GF-D8 (cell line): ENCODE measurements around the gene ABHD14A.

Experiments used
- DNase-seq: peaks from one replicate; lab custom pipeline; 2025; lab: John Stamatoyannopoulos, UW

ABHD14A gene

DNA sequence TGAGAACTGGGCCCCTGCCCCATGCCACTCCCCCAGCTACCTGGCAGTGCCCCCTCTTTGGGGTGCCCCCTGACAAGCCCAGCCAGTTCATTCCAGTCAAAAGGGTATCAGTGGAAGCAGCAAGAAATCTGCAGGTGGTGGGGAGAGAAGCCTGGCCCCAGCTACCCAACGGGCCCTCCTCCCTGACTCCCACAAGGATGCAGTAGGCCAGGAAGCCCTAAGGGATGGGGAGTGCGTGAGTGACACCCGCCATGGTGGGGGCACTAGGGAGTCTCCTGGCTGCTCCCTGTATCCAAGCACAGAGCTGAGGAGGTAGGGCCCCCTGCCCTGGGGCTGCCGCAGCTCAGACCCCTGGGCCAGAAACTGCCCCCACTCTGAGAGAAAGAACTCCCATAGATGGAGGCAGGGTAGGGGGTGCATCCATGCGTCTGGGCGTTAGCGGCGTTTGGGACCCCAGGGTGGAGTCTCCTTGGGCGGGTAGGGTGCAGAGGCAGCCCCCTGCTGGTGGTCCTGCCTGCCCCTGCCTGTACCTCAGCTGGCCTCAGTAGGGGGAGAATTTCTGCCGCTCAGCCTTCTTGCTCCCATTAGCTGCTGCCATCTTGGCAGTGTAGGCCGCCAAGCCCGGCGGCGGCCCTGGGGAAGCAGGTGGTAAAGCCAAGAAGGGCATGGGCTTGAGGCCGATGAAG is 17.2 kb upstream of the ABHD14A start:
- DNase-seq = no peak

DNA sequence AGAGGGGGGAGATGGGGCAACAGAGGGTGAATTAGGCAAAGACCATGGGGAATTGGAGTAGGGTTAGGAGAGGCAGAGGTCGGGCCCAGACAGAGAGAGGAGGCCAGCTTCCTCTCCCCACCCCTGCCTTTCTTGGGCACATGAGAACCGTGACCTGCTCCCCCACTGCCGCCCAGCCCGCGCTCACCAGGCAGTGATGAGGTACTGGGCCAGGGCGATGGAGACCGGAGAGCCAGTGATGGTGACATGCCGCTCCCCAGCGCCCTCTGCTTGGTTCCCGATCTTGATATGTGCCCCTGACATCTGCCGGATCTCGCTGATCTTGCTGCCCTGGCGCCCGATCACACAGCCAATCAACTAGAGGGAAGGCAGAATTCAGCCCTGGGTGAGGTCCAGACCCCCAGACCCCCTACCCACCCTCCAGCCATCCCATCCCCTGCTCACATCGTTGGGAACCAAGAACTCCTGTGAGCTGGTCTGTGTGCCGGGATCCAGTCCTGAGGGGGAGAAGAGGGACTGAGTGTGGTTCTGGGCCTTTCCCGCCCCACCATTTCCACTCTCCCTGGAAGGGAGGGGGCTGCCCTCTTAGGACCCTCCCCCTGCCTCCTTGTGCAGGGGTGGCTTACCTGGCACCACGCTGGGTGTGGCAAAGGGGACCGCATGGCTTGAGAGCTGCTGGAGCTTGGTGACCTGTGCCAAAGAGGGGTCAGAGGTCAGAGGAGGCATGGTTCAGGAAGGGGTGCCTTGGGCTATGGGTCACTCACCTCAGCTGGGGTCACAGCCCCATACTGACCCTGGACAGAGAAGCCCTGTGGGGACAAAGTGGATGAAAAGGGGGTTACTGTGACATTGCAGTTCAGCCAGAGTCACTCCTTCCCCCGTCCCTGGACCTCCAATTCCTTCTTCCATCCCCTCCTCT is 16.0 kb upstream of the ABHD14A start:
- no peak for DNase-seq

DNA sequence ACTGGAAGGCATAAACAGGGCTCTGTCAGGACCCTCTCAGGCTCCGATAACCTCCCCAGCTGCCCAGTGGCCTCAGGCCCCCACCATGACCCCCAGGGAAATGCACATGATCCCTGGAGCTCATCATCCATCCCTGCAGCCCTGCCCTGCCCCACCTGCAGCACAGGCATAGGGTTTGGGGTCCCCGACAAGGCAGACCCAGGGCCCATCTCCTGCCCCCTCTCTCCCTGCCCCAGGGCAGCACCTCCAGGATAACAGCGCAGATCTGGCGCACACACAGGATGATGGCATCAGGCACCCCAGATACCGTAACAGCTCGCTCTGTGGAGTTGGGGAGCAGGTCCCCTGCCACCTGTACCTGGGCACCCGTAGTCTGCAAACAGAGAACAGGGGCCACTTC is 15.2 kb upstream of the ABHD14A start:
- no peak for DNase-seq

DNA sequence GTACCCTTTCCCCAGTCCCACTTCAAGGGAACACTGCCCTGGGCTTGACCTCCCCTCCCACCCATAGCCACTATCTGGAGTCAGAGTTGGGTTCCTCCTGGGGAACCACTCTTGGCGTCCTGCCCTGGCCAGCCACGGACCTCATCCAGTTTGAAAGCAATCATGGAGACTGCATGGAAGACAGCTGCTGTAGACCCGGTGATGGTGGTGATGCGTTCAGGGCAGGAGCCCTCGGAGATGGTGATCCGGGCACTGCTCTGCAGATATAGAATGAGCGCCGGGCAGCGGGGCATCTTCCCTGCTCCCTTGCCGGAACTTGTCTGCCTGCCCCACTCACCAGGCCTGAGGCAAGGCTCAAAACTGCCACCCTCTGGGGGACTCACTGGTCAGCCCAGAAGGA is 14.5 kb upstream of the ABHD14A start:
- no peak for DNase-seq

DNA sequence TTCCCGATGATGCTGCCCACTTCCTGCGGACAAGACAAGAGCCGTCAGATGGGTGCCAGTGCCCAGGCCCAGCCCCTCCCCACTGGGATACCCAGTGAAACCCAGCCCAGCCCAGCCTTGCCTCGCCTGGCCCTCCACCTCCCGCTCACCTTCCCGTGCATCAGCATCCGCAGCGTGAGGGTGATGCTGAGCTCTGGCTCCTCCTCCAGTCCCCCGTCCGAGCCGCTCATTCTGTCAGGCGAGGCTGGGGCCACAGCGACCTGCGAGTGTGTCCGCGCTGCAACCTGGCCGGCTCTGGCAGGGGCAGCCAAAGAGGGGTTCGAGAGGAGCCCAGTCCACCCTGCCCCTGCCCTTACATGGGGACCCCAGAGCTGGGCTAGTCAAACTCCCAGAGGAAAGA is 13.9 kb upstream of the ABHD14A start:
- DNase-seq = no peak

DNA sequence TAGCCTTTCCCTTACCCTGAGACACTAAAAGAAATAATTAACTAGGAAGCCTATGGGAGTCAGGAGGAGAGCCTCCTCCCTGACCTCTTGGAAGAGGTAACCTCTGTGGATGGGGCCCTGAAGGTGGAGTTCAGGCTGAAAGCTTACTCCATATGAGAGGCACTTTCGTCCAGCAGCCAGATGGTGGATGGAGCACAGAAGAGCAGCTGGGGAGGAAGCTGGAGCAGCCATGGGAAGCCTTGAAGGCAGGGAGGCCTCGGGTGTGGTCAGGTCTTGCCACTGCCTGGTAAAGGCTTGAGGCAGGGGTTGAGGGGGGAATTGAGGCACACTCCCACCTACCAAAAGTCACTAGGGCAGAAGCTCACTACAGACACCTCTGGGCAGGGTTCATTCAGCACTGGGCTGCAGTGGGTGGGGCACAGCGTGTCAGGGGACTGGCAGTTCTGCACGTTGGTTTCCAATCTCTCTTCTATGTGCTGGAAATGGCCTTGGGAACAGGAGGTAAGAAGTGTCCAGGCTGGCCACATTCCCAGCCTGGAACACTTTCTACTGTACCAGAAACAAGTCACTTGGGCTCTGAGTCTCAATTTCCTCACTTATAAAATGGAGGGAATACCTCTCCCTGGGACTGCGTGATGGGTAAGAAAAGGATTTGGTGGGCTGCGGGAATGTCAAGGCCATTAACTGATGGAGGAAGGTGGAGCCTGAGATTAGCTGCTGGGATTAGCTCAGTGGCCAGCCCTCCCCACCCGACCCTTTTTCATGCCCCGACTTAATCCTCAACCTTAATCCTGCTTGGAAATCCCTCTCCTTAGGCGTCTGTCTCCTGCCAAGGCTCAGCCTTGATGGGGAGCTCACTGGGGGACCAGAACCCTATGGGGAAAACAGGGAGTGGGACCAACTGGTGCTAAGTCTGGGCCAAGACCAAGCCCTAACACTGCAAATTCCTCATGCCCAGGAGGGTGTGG is 13.0 kb upstream of the ABHD14A start:
- no peak for DNase-seq

DNA sequence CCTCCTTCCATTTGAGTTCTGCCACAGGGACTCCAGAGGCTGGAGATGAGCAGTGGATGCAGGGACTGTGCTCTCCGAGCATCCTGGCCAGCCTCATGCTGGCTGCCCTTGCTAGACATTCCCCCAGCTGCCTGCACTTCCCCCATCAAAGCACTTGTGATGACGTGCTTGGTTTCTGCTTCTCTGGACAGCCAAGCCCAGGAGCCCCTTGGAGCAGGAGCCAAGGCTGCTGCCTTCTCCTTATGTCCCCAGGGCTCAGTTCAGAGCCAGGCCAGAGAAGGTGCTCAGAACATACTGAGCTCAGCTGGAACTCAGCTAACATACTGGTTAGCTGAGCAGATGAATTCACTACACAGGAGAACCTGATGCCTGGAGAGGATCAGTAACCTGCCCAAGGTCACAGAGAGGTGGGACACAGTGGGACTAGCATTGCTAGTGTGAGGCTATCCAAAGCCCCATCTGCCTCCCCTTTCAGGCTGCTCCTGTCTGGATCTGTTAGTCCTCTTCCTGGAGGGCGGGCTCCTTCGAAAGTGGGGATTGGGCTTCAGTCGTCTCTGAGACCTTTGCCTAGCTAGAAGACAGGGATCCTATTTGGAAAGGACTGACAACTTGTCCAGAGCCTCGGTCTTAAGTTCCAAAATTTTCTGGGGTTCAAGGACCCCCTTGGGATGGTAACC is 11.9 kb upstream of the ABHD14A start:
- DNase-seq = no peak

DNA sequence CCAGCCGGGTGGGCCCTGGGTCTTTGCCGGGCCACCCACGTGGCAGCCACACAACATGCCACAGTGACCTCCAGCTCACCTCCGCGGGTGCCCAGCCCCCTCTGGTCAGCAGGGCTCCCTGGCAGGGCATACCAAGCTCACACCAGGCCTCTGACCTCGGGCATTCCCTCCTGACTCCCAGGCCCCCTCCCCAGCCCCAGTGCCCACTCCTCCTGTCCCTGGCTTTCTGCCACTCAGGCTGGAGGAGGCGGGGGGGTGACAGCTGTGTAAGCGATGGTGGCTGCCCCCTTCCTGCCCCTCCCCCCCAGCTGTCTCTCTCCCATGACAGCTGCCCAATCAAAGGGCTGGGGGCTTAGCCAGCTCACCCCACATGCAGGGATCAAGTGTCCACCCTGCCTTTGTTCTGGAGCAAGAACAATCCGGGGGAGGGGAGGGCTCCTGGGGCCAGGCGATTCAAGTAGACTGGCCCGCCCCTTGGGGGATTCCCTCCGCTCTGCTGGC is 10.9 kb upstream of the ABHD14A start:
- no peak for DNase-seq

DNA sequence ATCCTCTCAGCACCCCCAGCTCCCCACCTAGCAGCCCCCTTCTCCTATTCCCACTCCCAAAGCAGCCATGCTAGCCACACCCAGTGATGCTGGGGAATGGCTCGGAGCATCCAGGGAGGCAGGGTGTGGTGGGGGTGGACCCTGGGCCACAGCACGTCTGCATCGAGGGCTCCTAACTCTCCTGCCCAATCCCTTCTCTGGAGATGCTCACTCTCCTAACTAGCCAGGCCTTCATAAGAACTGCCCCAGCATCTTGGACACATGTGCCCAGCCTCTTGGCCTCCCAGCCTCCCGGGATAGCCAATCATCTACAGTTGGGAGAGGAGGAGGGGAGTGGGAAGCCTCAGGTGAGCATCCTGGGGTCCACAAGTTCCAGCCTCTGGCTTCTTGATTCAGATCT is 10.3 kb upstream of the ABHD14A start:
- no peak for DNase-seq

DNA sequence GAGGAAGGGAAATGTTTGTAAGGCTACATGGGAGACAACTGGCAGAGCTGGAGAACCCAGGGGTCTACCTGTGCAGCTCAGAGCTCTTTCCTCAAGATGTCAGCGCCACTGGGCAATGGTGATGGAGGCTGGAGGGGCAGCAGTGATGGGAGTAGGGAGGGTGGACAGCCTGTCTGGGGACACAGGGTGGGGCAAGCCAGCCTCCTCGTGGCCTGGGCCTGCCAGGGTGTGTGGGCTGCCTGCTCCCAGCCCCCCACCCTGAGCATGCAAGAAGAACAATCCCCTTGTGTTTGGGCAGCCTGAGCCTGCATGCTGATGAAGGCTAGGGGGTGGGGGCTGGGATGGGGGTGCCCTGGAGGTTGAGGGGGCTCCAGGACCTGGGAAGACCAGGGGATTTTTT is 8.8 kb upstream of the ABHD14A start:
- DNase-seq = no peak

DNA sequence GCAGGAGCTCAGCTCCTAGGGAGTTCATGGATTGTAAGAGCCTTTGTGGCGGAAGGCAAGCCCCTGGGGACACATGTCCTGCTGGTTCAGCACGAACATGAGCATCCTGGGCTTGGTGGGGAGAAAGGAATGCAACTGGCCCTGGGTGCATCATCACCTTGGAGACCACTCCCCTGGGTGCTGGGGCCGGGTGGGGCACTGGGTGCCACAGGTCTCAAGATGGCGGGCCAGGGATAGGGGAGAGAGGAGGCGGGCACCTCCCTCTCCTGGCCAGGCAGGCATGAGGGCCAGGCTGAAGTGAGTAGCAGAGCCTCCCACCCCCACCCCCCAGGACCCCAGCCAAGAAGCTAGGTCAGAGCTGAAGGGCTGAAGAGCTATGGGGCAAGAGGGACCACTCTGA is 8.4 kb upstream of the ABHD14A start:
- DNase-seq = no peak

DNA sequence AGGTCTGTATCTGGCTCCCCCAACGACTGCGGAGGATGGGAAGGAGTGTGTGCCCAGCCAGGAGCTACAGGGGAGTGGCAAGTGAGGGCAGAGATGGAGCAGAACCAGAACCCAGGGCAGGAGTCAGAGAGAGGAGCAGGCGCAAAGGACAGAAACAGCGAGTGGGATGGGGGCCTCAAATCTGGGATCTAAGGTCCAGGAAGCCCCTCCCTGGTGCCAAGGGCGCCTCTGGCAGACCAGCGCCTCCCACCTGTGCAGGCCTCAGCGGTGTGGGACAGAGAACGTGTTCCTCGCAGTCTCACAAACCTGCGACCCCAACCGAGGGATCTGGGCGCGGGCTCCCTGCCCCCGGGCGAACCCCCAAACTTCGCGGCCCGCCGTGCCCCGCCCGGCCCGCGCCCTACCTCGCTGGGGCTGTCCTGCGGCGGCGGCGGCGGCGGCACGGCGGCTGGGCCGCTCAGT is 7.9 kb upstream of the ABHD14A start:
- no peak for DNase-seq

DNA sequence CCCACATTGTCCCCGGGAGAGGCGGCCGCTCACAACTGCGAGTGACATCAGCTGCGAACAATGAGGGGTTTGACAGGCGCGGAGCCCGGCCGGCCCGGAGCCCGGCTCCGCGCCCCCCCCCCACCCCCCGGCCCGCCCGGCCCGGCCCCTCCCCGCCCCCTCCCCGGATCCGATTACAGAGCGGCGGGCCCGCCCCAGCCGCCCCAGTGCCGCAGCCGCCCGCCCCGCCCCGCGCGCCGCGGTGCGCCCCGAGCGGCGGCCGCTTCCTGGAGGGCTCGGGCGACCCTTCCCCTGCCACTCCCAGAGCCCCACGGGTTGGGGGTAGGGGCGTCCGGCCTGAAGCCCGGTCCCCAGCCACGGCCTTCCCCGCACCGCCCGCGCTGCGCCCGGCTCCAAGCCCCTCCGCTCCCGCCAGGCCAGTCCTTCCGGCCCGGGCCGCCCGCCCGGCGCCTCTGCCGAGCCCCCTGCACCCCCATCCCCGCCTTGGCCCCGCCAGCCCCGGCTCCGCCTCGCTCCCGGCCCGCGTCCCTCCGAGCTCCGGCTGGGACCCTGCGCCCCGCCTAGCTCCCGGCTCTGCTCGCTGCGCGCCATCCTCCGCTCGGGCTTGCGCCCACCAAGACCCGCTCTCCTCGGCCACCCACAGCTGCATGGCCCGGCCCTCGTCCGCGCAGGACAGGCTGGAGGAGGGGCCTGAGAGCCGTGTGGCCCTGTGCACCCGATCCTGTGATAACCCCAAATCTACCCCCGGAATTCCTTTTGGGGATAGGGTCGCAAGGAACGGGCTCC is 7.3 kb upstream of the ABHD14A start, which contains the start of gene PCBP4:
PCBP4 (minus strand) TSS at position 71 of the 786 bp plus-strand sequence. CDS start 6,214 bp downstream, outside the sequence.
- DNase-seq = no peak

DNA sequence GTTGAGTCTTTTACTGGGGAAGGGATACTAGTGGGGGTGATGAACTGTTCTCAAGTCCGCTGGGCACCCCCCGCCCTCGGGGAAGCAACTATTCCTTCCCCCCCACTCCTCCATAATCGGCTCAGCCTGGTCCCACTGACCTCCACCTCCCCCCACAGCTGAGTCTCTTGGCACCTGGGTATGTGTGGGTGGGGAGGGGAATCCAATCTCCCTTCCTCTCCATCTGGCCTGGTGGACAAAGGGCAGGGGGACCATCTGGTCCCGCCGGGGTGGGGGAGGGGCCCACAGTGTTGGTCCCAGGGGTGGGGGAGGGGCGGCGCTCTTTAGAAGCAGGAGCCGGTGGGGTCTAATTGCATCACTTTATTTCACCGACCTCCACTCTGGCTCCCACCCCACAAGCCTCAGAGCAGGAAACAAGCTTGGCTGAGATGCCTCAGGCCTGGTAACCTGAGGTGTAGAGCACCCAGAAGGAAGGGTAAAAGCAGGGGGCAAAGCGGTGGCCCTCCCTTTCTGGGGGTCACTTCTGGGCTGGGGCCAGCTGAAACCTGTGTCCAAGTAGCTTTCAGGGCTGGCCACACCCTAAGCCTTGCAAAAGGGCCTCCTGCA is 6.6 kb upstream of the ABHD14A start:
- no peak for DNase-seq

DNA sequence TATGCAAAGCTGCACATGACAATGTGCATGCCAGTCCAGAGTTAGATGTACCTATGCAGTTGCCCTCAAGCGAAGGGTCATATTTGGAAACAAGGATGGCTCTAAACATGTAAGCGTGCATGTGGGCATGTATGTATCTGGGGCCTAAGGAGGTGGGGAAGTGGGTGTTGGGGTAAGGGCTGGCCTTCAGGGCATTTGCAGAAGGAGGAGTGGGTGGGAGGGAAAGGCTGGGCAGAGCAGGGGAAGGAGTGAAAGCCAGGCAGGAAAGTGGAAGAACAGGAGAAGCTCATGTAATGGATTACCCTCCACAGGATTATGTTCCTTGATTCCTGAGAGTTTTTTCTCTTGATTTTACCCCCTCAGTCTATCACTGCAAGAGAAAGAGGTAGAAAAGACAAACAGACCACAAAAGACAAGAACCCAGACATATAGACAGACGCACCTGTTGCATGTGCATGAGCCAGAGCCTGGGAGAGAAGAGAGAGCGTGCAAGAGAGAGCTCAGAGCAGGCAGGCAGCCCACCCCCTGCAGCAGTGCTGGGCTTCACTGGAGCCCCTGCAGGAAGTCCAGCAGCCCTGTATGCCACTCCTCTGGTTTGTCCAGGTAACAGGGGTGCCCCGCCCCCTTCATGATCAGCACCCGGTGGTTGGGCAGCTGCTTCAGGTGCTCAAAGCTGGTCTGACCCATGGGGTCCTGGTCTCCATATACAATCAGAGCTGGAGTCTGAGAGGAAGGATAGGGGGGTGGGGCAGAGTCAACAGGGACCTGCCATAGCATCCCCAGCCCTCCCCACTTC is 5.8 kb upstream of the ABHD14A start:
- no peak for DNase-seq

DNA sequence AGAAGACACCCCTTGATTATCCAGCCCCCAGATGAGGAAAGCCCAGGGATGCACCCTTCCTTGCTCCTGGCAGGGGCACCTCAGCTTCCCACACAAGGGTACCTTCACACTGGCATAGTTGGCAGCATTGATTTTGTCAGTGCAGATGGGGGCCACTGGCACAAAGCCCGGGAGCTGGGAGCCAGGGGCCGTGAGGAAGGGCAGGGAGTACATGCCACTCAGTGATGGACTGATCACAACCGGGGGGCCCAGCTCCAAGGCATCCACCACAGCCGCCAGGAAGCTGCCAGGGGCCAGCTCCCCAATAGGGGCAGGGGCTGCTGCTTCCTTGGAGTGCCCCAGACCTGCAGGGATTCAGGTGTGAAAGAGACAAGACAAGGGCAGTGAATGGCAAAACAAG is 5.0 kb upstream of the ABHD14A start:
- DNase-seq = no peak

DNA sequence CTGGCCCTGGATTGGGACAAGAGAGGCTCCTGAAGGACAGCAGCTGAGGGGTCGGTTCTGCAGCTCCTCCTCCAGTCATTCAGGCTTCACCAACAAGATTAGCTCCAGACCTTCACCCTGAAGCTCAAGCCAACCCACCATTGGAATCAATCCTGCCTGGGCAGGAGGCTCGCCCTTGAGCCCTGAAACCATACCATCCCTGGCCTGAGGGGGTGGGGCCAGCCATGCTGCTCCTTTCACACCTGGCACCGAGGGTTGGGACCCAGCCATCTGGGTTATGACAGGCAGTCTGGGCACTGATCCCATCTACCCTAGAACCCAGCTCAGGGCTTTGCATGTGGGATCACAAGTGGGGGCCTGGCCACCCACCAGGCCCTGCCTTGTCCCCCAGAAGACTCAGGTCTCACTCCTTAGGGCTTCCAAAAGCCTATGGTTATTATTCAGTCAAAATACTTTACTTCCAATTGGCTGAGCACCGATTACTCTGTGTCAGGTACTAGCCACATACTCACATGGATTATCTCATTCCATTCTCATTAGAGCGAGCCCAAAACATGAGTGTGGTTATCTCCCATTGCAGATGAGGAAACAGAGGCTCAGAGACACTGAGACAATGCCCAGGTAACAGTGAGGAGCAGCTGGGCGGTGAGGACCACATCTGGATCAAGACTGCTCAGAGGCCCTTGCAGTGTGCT is 4.1 kb upstream of the ABHD14A start:
- DNase-seq = no peak

DNA sequence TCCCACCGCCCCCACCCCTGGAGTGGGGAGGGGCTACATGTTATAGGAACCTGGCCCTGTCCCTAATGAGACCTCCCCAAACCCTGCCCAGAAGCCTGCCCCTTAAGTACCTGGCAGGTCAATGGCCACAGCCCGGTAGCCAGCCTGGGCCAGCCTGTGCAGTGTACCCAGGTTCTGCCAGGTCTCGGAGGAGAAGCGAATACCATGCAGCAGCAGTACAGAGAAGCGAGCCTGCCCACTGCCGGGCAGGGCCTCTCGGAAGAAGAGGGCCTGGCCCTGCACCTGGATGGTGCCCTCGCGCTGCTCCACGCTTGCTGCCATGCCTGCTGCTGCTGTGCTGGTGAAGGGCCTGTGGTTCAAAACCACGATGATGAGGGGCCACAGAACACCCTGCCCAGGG is 3.5 kb upstream of the ABHD14A start:
- no peak for DNase-seq
